RWPE1 (cell line): ENCODE measurements around the gene INPP5A.
"Not testable (repeated sequence)": the region's sequence is repeated elsewhere in the genome, so short reads cannot be mapped to it uniquely, and the experiment has no call there.

Source experiments
- CTCF ChIA-PET: fragments of 350-600 bp; sonication (Branson Sonifier 250); formaldehyde crosslinking; extraction: SDS; loops from one replicate; lab custom pipeline; 2021; lab: Yijun Ruan, JAX
- POLR2A ChIA-PET: fragments of 400-600 bp; formaldehyde crosslinking; extraction: SDS; loops from one replicate; lab custom pipeline; 2020; ENCODE audit warnings: antibody characterized with exemption; ENCODE audit not compliant: low non-redundant PET; lab: Yijun Ruan, JAX
- DNase-seq: peaks from one replicate; pipeline ENCODE4 v3.0.0; 2012; ENCODE audit warnings: low spot score
- H3K27ac ChIP-seq: fragments of 450-650 bp; 2 replicates; pipeline ENCODE4 v1.5.1; 2017
- CTCF ChIP-seq: fragments of 450-650 bp; conservative IDR thresholded peaks from 2 replicates; pipeline ENCODE4 v1.5.1; 2017; ENCODE audit warnings: low read depth, mild to moderate bottlenecking

The INPP5A gene

GRCh38 chr10:132548106-132548823 lies 10.7 kb downstream of the INPP5A start:
- H3K27ac ChIP-seq: no peak overlapping the region
- no peak for DNase-seq
- no peak for TF ChIP-seq CTCF
- CTCF ChIA-PET: no interaction called here
- POLR2A ChIA-PET: interaction anchor here (0.7 kb wide), 1 partner anchor 560 kb away, joined by 4 read pairs; no protein-coding TSS in a partner anchor

- TF ChIP-seq CTCF: no peak
- no peak for DNase-seq
- ChIA-PET POLR2A (interaction anchor here (0.7 kb wide), 1 partner anchor 560 kb away, joined by 4 read pairs; no protein-coding TSS in a partner anchor), CTCF (no interaction called here)
- H3K27ac ChIP-seq: no peak overlapping the region
These were observed 11.3 kb downstream of the INPP5A start for GRCh38 chr10:132548869-132549268.

- POLR2A ChIA-PET: interaction anchor here (0.7 kb wide), 1 partner anchor 559 kb away, joined by 4 read pairs; no protein-coding TSS in a partner anchor
These were observed 11.8 kb downstream of the INPP5A start for GRCh38 chr10:132549371-132549770.

GRCh38 chr10:132550366-132551092 lies 12.9 kb downstream of the INPP5A start:
- no peak overlapping the region for H3K27ac ChIP-seq
- ChIA-PET POLR2A (no interaction called here), CTCF (interaction anchor here (0.6 kb wide), 1 partner anchor 337 kb away, joined by 3 read pairs; no protein-coding TSS in a partner anchor)

More at GRCh38 chr10:132549371-132549770, 11.8 kb downstream of the INPP5A start:
- CTCF ChIA-PET: no interaction called here
- no peak for DNase-seq
- no peak for TF ChIP-seq CTCF
- no peak overlapping the region for H3K27ac ChIP-seq

GRCh38 chr10:132551093-132551807 lies 13.7 kb downstream of the INPP5A start:
- ChIA-PET POLR2A (no interaction called here), CTCF (interaction anchor here (0.6 kb wide), 1 partner anchor 70 kb away, joined by 3 read pairs; no protein-coding TSS in a partner anchor)
- TF ChIP-seq CTCF: no peak
- H3K27ac ChIP-seq: no peak overlapping the region
- DNase-seq: no peak

More at GRCh38 chr10:132550366-132551092, 12.9 kb downstream of the INPP5A start:
- no peak for TF ChIP-seq CTCF
- DNase-seq: no peak

GRCh38 chr10:132551808-132552130 lies 14.2 kb downstream of the INPP5A start:
- no peak for TF ChIP-seq CTCF
- H3K27ac ChIP-seq: no peak overlapping the region
- POLR2A ChIA-PET: no interaction called here
- CTCF ChIA-PET: interaction anchor here (0.6 kb wide), 1 partner anchor 69 kb away, joined by 3 read pairs; no protein-coding TSS in a partner anchor
- DNase-seq: no peak

GRCh38 chr10:132552635-132553034 lies 15.0 kb downstream of the INPP5A start:
- H3K27ac ChIP-seq, DNase-seq, CTCF ChIA-PET, POLR2A ChIA-PET: not testable (repeated sequence)

- DNase-seq, POLR2A ChIA-PET, H3K27ac ChIP-seq, CTCF ChIA-PET: not testable (repeated sequence)
These were observed 16.0 kb downstream of the INPP5A start for GRCh38 chr10:132553568-132553967.
